ENCODE results near the gene TOMM70. TPM values are rescaled to one million over a fixed set of nuclear protein-coding genes. Genes with fewer than 3 reads are reported as not detected.
"Not testable (repeated sequence)": the region's sequence is repeated elsewhere in the genome, so short reads cannot be mapped to it uniquely, and the experiment has no call there.

Gene TOMM70
- total and polyA plus RNA-seq, 2 donors from 2014 or later = 27.6 to 42.7 TPM

DNA sequence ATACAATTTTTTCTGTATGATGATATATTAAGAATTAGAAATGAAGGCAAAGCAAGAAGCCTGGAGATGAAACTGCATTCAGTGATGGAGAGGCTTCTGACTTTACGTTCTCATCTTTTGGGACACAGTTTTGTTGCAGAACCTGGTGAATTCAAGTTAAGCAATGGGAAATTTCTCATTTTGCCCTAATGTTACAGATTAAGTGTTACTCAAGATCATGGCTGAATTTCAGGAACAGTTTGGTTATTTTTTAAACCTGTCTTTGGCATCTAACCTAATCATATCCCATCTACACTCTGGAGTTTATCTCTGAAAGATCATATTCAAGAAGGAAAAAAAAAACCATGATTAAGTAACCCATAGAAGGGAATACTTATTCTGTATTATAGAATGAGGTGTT is 60.4 kb downstream of the TOMM70 start:
- FAIRE-seq = peak; percentile 19
- Histone ChIP-seq H3K36me3 (ENCODE audit: control insufficient read depth in 2 of 3, insufficient read depth in 3 of 3, low read length in 3 of 3) (peaks cover 2 to 23% (median 2%) of the 10 kb centered on the region in 3 donors), H3K27me3 (ENCODE audit: control insufficient read depth, insufficient read depth, low read length) (no peaks in the 10 kb centered on the region), H3K4me1 (ENCODE audit: control insufficient read depth in 2 of 3, insufficient read depth in 2 of 3, low read depth in 1 of 3, low read length in 3 of 3) (peaks cover 0 to 5% (median under 1%) of the 10 kb centered on the region in 3 donors), H3K27ac (ENCODE audit: low read depth in 2 of 2, low read length in 2 of 2) (no peak overlapping the region), H3K4me3 (ENCODE audit: low read length in 3 of 3) (no peak overlapping the region), H3K9ac (ENCODE audit: low read length in 3 of 3) (no peak overlapping the region), H3K9me3 (ENCODE audit: control insufficient read depth in 2 of 3, insufficient read depth in 1 of 3, low read length in 3 of 3) (peaks cover 0 to 1% (median 0%) of the 10 kb centered on the region in 3 donors)
- intact Hi-C loops (cut with DNase I) = no loop called here
- DNase-seq = no peak
- TF ChIP-seq, protein P1, sequence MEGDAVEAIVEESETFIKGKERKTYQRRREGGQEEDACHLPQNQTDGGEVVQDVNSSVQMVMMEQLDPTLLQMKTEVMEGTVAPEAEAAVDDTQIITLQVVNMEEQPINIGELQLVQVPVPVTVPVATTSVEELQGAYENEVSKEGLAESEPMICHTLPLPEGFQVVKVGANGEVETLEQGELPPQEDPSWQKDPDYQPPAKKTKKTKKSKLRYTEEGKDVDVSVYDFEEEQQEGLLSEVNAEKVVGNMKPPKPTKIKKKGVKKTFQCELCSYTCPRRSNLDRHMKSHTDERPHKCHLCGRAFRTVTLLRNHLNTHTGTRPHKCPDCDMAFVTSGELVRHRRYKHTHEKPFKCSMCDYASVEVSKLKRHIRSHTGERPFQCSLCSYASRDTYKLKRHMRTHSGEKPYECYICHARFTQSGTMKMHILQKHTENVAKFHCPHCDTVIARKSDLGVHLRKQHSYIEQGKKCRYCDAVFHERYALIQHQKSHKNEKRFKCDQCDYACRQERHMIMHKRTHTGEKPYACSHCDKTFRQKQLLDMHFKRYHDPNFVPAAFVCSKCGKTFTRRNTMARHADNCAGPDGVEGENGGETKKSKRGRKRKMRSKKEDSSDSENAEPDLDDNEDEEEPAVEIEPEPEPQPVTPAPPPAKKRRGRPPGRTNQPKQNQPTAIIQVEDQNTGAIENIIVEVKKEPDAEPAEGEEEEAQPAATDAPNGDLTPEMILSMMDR (IDR thresholded peaks at IDR 0.05; ENCODE audit: borderline replicate concordance, extremely low read depth, insufficient read depth) = no peak

DNA sequence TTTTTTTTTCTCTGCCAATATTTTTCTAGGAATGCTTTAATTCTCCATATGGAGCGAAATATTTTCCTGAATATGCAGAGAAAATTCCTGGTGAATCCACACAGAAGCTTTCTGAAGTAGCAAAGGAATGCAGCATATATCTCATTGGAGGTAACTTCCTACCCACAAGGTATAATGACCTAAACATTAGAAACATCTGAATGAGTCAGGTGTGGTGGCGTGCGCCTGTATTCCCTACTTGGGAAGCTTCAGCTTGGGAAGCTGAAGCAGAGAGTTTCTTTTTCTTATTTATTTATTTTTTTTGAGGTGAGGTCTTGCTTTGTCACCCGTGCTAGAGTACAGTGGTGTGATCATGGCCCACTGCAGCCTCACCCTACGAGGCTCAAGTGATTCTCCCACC is 61.1 kb downstream of the TOMM70 start:
- DNase-seq = no peak
- H3K9ac ChIP-seq (ENCODE audit: low read length in 3 of 3) = no peak overlapping the region
- FAIRE-seq = no peak
- H3K27ac ChIP-seq (ENCODE audit: low read depth in 2 of 2, low read length in 2 of 2) = no peak overlapping the region
- peaks cover 0 to 1% (median 0%) of the 10 kb centered on the region in 3 donors for H3K9me3 ChIP-seq (ENCODE audit: control insufficient read depth in 2 of 3, insufficient read depth in 1 of 3, low read length in 3 of 3)
- no peak overlapping the region for H3K4me3 ChIP-seq (ENCODE audit: low read length in 3 of 3)
- no peaks in the 10 kb centered on the region for H3K27me3 ChIP-seq (ENCODE audit: control insufficient read depth, insufficient read depth, low read length)
- H3K4me1 ChIP-seq (ENCODE audit: control insufficient read depth in 2 of 3, insufficient read depth in 2 of 3, low read depth in 1 of 3, low read length in 3 of 3) = peaks cover 0 to 5% (median 3%) of the 10 kb centered on the region in 3 donors
- TF ChIP-seq, protein P1 (IDR thresholded peaks at IDR 0.05; ENCODE audit: borderline replicate concordance, extremely low read depth, insufficient read depth) = no peak
- peaks cover 2 to 19% (median 2%) of the 10 kb centered on the region in 3 donors for H3K36me3 ChIP-seq (ENCODE audit: control insufficient read depth in 2 of 3, insufficient read depth in 3 of 3, low read length in 3 of 3)
- intact Hi-C loops (cut with DNase I) = no loop called here

DNA sequence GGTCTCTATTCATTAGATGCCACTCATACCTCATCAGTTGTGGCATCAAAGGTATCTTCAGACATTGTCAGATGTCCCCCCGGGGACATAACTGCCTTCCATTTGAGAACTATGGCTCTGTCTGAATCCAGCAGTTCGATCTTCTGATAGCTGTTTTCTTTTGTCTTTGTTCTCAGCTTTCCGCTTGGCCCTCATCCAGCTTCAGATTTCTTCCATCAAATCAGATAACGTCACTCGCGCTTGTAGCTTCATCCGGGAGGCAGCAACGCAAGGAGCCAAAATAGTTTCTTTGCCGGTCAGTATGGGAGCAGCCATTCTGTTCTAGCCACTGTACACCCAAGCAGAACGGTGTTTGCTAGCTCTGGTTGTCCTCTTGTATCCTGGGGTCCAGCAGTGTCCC is 62.0 kb downstream of the TOMM70 start:
- H3K4me1 ChIP-seq (ENCODE audit: control insufficient read depth in 2 of 3, insufficient read depth in 2 of 3, low read depth in 1 of 3, low read length in 3 of 3) = peaks cover 0 to 8% (median 2%) of the 10 kb centered on the region in 3 donors
- intact Hi-C loops (cut with DNase I) = no loop called here
- FAIRE-seq (no peak), DNase-seq (no peak)
- H3K27me3 ChIP-seq (ENCODE audit: control insufficient read depth, insufficient read depth, low read length) = no peaks in the 10 kb centered on the region
- TF ChIP-seq, protein P1 (IDR thresholded peaks at IDR 0.05; ENCODE audit: borderline replicate concordance, extremely low read depth, insufficient read depth) = no peak
- H3K27ac ChIP-seq (ENCODE audit: low read depth in 2 of 2, low read length in 2 of 2) = no peak overlapping the region
- H3K9me3 ChIP-seq (ENCODE audit: control insufficient read depth in 2 of 3, insufficient read depth in 1 of 3, low read length in 3 of 3) = peaks cover 0 to 1% (median 0%) of the 10 kb centered on the region in 3 donors
- H3K9ac ChIP-seq (ENCODE audit: low read length in 3 of 3) = no peak overlapping the region
- H3K36me3 ChIP-seq (ENCODE audit: control insufficient read depth in 2 of 3, insufficient read depth in 3 of 3, low read length in 3 of 3) = peaks cover 2 to 19% (median 2%) of the 10 kb centered on the region in 3 donors
- no peak overlapping the region for H3K4me3 ChIP-seq (ENCODE audit: low read length in 3 of 3)

DNA sequence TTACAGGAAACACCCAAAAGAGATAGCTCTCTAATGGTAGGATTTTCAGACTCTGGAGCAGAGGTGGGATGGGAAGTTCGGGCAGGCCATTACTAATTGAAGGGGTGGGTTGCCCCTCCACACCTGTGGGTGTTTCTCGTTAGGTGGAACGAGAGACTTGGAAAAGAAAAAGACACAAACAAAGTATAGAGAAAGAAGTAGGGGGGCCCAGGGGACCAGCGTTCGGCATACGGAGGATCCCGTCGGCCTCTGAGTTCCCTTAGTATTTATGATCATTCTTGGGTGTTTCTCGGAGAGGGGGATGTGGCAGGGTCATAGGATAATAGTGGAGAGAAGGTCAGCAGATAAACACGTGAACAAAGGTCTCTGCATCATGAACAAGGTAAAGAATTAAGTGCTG is 64.7 kb downstream of the TOMM70 start:
- intact Hi-C loops (cut with DNase I); FAIRE-seq: not testable (repeated sequence)

More for the DNA sequence above, 64.7 kb downstream of the TOMM70 start:
- H3K9me3 ChIP-seq (ENCODE audit: control insufficient read depth in 2 of 3, insufficient read depth in 1 of 3, low read length in 3 of 3); H3K4me1 ChIP-seq (ENCODE audit: control insufficient read depth in 2 of 3, insufficient read depth in 2 of 3, low read depth in 1 of 3, low read length in 3 of 3); DNase-seq; H3K36me3 ChIP-seq (ENCODE audit: control insufficient read depth in 2 of 3, insufficient read depth in 3 of 3, low read length in 3 of 3); H3K9ac ChIP-seq (ENCODE audit: low read length in 3 of 3); H3K27me3 ChIP-seq (ENCODE audit: control insufficient read depth, insufficient read depth, low read length): not testable (repeated sequence)
- peak overlapping the region in 1 of 3 donors; percentile 94 for H3K4me3 ChIP-seq (ENCODE audit: low read length in 3 of 3)
- H3K27ac ChIP-seq (ENCODE audit: low read depth in 2 of 2, low read length in 2 of 2) = peak overlapping the region in 1 of 2 donors; percentile 34
